Stimulated activated CD4-positive, alpha-beta T cell treated with anti-CD3 and anti-CD28 coated beads, Interleukin-15, amount 100 ng/mL, for 1 hour (primary cell): ENCODE data around the gene S100A2.
A peak's percentile ranks its signal among the peaks of the same experiment; 100 is the strongest.

Source experiments
- DNase-seq, 2 donors: peaks; one replicate each; pipeline ENCODE4 v3.0.0-alpha.2; 2020; ENCODE audit warnings: low read depth in 1 of 2, low spot score in 1 of 2

The S100A2 gene

GRCh38 chr1:153565529-153566374, at the start of gene S100A2:
S100A2 (minus strand) TSS chr1:153565844; CDS start chr1:153563877, 1,967 bp downstream.
- DNase-seq = peak in 1 of 2 donors; percentile 29

DNA sequence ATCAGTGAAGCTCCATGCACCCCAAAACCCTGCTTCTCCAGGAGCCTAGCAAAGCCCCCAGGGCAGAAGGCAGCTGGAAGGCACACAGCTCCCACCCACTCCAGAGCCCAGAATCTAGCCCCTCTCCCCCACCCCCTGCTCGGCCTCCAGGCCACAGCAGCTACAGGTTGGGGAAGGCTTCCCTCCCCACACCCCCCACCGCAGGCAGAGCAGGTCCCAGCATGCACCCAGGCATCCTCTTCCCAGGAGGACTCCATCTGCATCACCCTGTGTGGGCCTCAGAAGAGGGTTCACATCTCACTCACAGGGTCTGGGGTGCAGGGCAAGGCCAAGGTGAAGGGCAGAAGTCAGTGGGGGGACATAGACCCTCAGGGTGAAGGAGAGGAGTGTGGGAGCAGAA, 49.8 kb upstream of the S100A2 start:
- no peak for DNase-seq

DNA sequence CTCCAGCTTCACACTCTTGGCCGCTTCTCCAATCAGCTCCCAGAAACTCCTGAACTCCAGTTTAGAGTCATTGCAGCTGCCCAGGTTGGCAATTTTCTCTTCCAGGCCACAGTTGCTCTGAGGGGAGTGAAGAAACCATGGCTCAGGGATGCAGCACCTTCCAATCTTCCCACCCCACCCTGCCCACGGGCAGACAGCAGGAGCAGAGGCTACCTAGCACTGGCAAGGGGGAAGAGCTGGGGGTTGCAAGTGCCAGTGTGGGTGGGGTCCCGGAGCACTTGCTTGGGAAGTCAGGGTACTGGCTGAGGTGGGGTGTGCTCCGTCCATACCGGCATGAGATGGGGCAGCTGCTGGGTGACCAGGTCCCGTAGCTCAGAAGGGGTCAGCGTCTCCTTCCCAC, 49.3 kb upstream of the S100A2 start:
- DNase-seq = no peak

- no peak for DNase-seq
Observed at GRCh38 chr1:153614189-153614900, 48.7 kb upstream of the S100A2 start.

- no peak for DNase-seq
Observed at GRCh38 chr1:153613406-153613805, 47.8 kb upstream of the S100A2 start.

DNA sequence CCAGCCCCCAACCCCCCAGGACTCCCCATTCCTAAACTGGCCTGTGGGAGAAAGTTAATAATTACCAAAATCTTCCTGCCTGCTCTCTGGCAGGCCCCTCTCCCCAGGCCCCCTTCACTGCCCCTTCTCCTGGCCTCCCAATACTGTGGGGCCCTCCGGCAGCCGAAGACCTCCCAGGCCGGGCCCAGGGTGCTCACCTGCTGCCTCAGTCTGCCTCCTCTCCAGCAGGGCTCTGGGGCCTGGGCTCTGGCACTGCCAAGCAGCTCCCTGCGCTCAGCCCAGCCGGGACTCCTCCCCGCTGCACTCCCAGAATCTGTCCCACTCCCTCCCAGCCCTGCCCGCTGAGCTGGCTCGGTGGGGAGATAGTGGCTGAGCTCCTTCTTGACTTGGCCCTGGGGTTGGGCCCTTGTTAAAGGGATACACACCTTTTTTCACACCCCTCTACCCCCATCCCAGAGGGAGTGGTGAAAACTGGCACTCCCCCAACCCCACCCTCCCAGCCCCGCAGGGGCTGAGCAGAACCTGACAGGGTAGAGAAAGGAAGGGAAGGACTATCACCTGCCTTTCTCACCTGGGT, 47.2 kb upstream of the S100A2 start, which contains the start of gene S100A16:
S100A16 (minus strand) TSS at position 383 of the 577 bp plus-strand sequence. CDS start 4,986 bp downstream, outside the sequence.
- no peak for DNase-seq

DNA sequence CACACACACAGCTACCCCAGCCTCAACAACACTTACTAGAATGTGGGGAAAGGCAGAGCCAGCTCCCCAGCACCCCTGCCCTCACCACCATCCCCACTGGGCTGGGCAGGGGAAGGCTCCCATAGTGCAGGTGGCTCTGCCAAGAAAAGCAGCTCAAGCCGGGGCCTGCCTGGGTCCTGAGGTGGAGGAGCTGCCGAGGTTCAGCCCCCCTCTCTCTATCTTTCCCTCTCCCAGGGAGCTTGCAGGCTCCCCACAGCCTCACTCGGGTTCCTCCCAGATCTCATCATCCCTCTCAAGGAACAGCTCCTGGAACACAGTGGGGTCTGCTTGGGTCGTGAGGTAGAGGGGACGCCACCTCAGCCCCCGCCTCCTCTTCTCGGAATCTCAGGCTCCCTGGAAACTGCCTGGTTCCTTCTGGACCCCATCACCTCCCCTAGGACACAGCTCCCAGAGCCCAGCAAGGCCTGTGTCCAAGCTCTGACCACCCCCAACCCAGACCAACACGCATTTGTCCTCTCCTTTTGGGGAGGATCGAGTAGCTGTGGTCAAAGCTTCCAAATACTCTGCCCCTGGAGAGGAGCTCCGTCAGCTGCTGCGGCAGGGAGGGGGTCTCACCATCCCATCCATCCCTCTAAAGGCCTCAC, 46.6 kb upstream of the S100A2 start:
- DNase-seq = no peak

DNA sequence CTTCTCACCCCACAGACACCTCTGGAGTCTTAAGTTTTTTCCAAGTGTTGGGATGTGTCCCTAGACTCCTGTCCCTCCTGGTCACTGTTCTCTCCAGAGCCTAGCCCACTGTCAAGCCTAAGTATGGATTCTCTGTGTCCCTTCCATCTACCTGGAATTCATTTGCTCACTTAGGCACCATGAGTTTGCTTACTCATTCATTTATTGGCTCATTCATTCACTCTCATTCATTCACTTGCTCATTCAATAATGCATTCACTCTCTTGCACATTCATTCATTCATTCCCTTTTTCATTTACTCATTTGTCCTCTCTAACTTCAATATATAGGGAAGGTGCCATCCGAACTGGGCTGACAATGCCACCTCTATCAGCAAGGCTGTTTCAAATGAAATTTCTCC, 45.7 kb upstream of the S100A2 start:
- no peak for DNase-seq

DNA sequence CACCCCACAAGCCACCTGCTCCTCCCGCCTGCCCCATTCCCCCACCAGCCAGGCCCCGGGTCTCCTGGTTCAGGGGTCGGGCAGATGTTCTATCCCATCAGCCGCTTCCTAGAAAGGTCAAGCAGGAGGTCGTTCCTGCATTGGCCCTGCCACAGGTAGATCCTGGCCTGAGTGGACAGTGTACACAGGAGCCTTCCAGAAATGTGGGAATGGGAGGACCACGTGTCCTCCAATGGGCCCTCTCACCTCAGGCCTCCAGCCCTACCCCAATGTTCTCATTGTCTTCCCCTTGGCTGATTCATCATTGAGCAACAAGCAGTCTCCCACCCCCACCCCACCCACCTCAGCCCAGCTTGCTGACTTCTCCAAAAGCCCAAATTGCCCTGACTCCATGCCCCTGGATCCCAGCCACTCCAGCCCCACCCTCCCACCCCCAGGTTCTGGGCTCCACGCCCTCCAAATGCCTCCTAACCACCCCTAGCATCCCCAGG, 45.2 kb upstream of the S100A2 start:
- no peak for DNase-seq

DNA sequence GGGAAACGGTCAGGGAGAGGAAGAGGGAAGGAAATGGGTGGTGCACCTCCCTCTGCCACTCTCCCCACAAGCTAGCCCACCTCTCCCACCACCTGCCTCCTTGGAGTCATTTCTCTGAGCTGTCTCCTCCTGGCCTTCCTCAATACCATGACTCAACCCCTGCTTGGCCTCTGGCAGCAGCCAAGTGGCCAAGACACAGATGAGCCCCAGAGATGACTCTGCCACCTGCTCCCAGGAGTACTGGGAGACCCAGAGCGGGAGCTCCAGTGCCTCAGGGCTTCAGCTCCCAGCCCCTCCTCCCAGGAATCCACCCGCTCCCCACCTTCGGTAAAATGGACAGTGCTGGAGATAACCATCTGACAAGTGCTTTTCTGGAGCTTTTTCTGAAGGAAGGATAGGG, 44.7 kb upstream of the S100A2 start:
- no peak for DNase-seq

DNA sequence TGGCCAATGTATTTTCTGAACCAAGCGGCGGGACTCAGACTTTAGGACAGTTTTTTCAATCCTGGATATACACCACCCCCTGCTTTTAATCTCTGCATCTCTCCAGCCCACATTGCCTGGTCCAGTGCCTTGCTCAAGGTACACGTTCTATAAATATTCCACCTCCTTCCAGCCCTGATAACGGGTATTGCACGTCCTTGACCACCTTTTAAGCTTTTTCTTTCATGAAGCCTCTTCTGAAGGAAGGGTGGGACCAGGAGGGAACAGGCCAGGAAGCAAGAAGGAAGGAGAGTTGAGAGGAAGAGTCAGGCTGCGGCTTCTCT, 43.9 kb upstream of the S100A2 start:
- no peak for DNase-seq

DNA sequence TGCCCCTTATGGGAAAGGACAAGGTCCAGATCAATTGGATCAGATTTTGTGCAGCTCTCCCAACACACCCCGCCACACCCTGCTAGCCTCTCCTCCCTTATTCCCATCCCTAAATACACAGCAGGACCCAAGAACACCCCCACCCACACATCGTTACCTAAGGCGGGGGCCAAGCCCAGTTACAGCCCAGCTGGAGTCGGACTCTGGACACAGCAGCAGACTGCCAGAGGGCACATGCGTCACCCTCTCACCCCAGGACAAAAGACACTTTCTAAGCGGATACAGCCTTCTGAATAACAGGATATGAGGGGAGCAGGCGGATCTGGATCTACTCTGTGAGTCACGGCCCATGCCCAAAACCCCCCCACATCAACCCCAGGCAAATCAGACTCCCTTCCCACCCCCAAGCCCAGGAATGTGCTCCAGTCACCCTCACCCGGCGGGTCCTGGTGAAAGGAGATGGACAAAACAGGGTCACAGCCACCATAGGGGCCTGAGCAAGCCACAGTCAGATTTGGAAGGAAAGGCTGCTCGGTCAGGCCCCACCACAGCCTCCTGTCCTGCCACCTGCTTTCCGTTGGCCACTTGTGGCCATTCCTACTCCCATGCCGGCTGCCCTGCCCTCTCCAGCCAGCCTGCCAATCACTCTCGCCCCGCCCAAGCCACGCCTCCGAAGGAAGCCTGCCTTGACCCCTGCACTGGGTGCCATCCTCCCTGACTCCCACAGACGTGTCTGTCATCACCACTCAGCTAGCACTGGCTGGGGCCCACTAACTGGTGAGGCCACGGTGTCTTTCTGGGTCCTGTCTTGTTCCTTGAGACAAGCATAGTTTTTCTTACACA, 43.3 kb upstream of the S100A2 start:
- no peak for DNase-seq

DNA sequence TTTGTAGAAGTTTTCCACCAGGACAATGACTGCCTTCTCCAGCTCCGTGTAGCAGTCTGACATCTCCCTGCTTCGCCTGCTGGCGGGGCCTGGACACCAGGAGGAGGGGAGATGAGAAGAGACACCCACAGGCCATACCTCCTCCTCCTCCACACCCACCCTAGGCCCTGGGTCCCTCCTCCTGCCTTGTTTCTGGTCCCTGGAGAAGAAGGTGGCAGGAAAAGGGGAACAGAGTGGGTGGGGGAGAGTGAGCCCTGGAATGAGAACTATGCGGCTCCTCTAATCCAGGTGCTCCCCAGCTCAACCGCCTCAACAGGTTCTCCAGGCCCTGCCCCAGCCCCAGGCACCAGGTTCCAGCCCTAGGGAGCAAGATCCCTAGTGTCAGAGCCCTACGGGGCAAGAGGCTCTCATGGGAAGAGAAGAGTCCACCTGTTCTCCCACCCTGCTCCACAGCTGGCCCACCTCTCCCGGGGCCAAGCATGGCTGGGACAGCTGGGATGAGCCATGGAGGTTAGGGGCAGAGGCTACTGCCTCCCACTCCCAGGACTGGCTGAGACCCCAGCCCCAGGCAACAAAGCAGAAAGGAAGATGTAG, 42.5 kb upstream of the S100A2 start:
- DNase-seq = no peak

DNA sequence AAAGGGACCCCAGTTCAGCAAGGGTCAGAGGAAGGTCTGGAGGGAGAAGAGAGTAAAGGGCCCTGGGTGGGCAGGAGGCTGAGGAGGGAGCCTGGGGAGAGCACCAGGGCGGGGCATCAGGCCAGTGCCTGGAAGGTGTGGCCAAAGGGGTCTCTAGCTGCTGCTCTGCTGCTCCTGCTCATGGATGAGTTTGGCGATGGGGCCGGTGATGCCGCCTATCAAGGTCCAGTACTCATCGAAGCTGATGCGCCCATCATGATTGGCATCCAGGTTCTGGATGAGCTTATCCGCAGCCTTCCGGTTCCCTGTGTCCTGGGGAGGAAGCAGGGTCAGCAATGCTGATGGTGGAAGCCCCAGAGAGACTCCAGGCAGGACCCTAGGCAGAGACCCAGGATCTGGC, 41.7 kb upstream of the S100A2 start:
- no peak for DNase-seq

DNA sequence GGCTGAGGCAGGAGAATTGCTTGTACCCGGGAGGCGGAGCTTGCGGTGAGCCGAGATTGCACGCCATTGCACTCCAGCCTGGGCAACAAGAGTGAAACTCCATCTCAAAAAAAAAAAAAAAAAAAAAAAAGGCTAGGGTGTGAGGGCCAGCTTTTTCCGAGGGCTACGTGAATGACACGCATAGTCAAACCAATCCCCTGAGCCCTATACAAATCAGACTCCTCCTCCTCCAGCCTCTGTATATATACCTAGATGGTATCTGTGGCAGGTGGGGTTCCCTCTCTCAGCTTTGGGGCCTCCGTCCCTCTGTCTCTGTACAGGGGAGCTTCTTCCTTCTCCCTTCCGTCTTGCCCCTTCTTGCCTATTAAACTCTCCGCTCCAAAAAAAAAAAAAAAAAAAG, 40.5 kb upstream of the S100A2 start:
- no peak for DNase-seq

GRCh38 chr1:153602749-153603148, 37.1 kb upstream of the S100A2 start:
- DNase-seq = no peak

DNA sequence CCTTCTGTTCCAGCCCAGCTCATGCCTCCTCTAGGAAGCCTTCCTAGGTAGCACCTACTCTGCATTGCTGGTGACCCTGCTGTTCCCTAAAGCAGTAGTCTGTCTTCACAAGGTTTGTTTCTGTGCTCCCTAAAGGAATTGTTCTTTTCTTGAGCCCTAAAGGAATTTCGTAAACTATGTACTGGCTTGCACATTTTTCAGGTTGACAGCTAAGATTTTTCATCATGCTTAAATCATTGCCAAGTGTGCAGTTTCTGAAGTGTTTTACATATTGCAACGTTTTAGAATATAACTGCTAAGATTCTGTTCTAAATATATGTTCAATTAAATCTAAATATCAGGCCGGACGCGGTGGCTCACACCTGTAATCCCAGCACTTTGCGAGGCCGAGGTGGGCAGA, 34.2 kb upstream of the S100A2 start:
- DNase-seq = no peak

DNA sequence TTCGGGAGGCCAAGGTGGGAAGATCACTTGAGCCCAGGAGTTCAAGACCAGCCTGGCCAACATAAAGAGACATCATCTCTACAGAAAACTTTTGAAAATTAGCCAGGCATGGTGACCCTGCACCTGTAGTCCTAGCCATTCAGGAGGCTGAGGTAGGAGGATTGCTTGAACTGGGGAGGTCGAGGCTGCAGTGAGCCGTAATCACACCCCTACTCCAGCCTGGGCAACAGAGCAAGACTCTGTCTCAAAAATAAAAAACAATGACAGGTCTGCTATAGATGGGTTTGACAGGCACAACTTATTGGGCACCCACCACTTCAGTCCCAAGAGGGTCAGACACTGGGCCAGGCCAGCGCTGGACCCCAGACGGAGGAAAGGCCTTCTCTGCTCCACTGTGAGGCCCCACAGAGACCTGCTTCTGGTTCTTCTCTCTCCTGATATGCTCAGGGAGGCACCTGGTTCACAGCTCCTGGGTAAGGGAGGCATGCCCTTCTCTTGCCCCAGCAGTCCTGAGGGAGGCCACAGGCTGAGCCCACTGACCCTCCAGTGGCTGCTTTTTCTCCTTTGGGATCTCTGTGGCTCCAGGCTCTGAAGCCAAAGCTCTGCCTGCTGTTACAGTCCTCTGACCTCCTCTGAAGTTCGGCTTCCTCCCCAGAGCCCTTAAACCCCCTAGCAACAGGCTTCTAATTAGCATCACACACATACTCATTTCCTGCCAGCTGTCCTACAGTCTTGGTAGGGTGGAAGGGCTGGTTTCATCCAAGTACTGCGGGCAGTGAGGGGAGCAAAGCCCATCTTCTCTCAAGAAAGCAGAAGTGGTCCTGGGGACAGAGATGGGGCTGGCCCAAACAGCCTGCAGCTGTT, 32.9 kb upstream of the S100A2 start:
- no peak for DNase-seq

DNA sequence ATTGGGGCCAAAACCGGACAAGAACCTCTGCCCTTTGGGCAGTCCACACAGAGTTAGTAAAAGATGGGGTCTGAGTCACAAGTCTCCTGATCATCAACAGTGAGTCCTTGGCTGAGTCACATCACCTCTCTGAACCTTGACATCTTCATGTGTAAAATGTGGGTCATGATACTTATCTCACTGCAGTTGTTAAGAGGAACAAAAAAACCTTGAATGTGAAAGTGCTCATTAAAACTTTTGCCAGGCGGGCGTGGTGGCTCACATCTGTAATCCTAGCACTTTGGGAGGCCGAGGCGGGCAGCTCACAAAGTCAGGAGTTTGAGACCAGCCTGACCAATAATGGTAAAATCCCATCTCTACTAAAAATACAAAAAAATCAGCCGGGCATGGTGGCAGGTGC, 31.6 kb upstream of the S100A2 start:
- no peak for DNase-seq
